ENCODE results near the gene CPT1B.
"Not testable (repeated sequence)": the region's sequence is repeated elsewhere in the genome, so short reads cannot be mapped to it uniquely, and the experiment has no call there.

The CPT1B gene

GRCh38 chr22:50542416-50542927, 35.8 kb downstream of the CPT1B start:
- H3K9me3 Mint-ChIP-seq = no peaks in the 10 kb centered on the region
- H3K4me3 Mint-ChIP-seq = peak overlapping the region; percentile 43
- H3K27ac Mint-ChIP-seq = peak overlapping the region; percentile 99
- peaks cover 15% of the 10 kb centered on the region for H3K36me3 Mint-ChIP-seq (ENCODE audit: low read depth)
- H3K27me3 Mint-ChIP-seq (ENCODE audit: low read depth) = no peaks in the 10 kb centered on the region
- peaks cover 62% of the 10 kb centered on the region for H3K4me1 Mint-ChIP-seq (ENCODE audit: low read depth)

GRCh38 chr22:50541667-50542026, 36.6 kb downstream of the CPT1B start:
- Mint-ChIP-seq H3K36me3 (ENCODE audit: low read depth) (peaks cover 17% of the 10 kb centered on the region), H3K4me1 (ENCODE audit: low read depth) (peaks cover 65% of the 10 kb centered on the region)

GRCh38 chr22:50540381-50540780, 37.8 kb downstream of the CPT1B start:
- Mint-ChIP-seq H3K36me3 (ENCODE audit: low read depth) (peaks cover 17% of the 10 kb centered on the region), H3K4me3 (peak overlapping the region; percentile 61), H3K27me3 (ENCODE audit: low read depth) (no peaks in the 10 kb centered on the region), H3K4me1 (ENCODE audit: low read depth) (peaks cover 57% of the 10 kb centered on the region), H3K27ac (peak overlapping the region; percentile 99), H3K9me3 (no peaks in the 10 kb centered on the region)

More at GRCh38 chr22:50541667-50542026, 36.6 kb downstream of the CPT1B start:
- not testable (repeated sequence) for H3K4me3 Mint-ChIP-seq; H3K27me3 Mint-ChIP-seq (ENCODE audit: low read depth); H3K9me3 Mint-ChIP-seq
- peak overlapping the region; percentile 99 for H3K27ac Mint-ChIP-seq

- peaks cover 19% of the 10 kb centered on the region for H3K36me3 Mint-ChIP-seq (ENCODE audit: low read depth)
- no peaks in the 10 kb centered on the region for H3K9me3 Mint-ChIP-seq
- peak overlapping the region; percentile 99 for H3K27ac Mint-ChIP-seq
- H3K4me1 Mint-ChIP-seq (ENCODE audit: low read depth) = peaks cover 63% of the 10 kb centered on the region
- H3K27me3 Mint-ChIP-seq (ENCODE audit: low read depth) = no peaks in the 10 kb centered on the region
- peak overlapping the region; percentile 70 for H3K4me3 Mint-ChIP-seq
Observed at GRCh38 chr22:50537765-50538164, 40.5 kb downstream of the CPT1B start.

- H3K4me1 Mint-ChIP-seq (ENCODE audit: low read depth) = peaks cover 53% of the 10 kb centered on the region
- no peak overlapping the region for H3K4me3 Mint-ChIP-seq
- H3K9me3 Mint-ChIP-seq = no peaks in the 10 kb centered on the region
- no peaks in the 10 kb centered on the region for H3K27me3 Mint-ChIP-seq (ENCODE audit: low read depth)
- H3K27ac Mint-ChIP-seq = peak overlapping the region; percentile 52
- H3K36me3 Mint-ChIP-seq (ENCODE audit: low read depth) = peaks cover 17% of the 10 kb centered on the region
Observed at GRCh38 chr22:50536226-50536625, 42.0 kb downstream of the CPT1B start.

- Mint-ChIP-seq H3K27ac (peak overlapping the region; percentile 31), H3K4me3 (no peak overlapping the region), H3K4me1 (ENCODE audit: low read depth) (peaks cover 44% of the 10 kb centered on the region), H3K9me3 (no peaks in the 10 kb centered on the region), H3K27me3 (ENCODE audit: low read depth) (no peaks in the 10 kb centered on the region), H3K36me3 (ENCODE audit: low read depth) (peaks cover 12% of the 10 kb centered on the region)
Observed at GRCh38 chr22:50535113-50535512, 43.1 kb downstream of the CPT1B start.

- Mint-ChIP-seq H3K4me3 (peak overlapping the region; percentile 36), H3K36me3 (ENCODE audit: low read depth) (peaks cover 12% of the 10 kb centered on the region), H3K4me1 (ENCODE audit: low read depth) (peaks cover 34% of the 10 kb centered on the region), H3K27ac (peak overlapping the region; percentile 91)
- not testable (repeated sequence) for H3K27me3 Mint-ChIP-seq (ENCODE audit: low read depth); H3K9me3 Mint-ChIP-seq
Observed at GRCh38 chr22:50533856-50534711, 44.1 kb downstream of the CPT1B start.

- Mint-ChIP-seq H3K27me3 (ENCODE audit: low read depth) (no peaks in the 10 kb centered on the region), H3K4me1 (ENCODE audit: low read depth) (peaks cover 37% of the 10 kb centered on the region), H3K36me3 (ENCODE audit: low read depth) (peaks cover 15% of the 10 kb centered on the region), H3K4me3 (peak overlapping the region; percentile 82), H3K27ac (peak overlapping the region; percentile 91), H3K9me3 (no peaks in the 10 kb centered on the region)
Observed at GRCh38 chr22:50532824-50533796, 45.1 kb downstream of the CPT1B start.

GRCh38 chr22:50531962-50532674, 46.1 kb downstream of the CPT1B start:
- Mint-ChIP-seq H3K4me1 (ENCODE audit: low read depth) (peaks cover 40% of the 10 kb centered on the region), H3K36me3 (ENCODE audit: low read depth) (peaks cover 16% of the 10 kb centered on the region), H3K9me3 (no peaks in the 10 kb centered on the region)

GRCh38 chr22:50531546-50531961, 46.7 kb downstream of the CPT1B start:
- Mint-ChIP-seq H3K36me3 (ENCODE audit: low read depth) (peaks cover 15% of the 10 kb centered on the region), H3K4me3 (peak overlapping the region; percentile 95), H3K27me3 (ENCODE audit: low read depth) (no peaks in the 10 kb centered on the region), H3K9me3 (no peaks in the 10 kb centered on the region), H3K27ac (peak overlapping the region; percentile 99), H3K4me1 (ENCODE audit: low read depth) (peaks cover 43% of the 10 kb centered on the region)

More at GRCh38 chr22:50531962-50532674, 46.1 kb downstream of the CPT1B start:
- no peaks in the 10 kb centered on the region for H3K27me3 Mint-ChIP-seq (ENCODE audit: low read depth)
- H3K27ac Mint-ChIP-seq = peak overlapping the region; percentile 99
- peak overlapping the region; percentile 95 for H3K4me3 Mint-ChIP-seq

GRCh38 chr22:50530877-50531545, 47.2 kb downstream of the CPT1B start:
- Mint-ChIP-seq H3K27ac (peak overlapping the region; percentile 99), H3K36me3 (ENCODE audit: low read depth) (peaks cover 15% of the 10 kb centered on the region), H3K9me3 (no peaks in the 10 kb centered on the region), H3K4me3 (peak overlapping the region; percentile 95), H3K4me1 (ENCODE audit: low read depth) (peaks cover 43% of the 10 kb centered on the region), H3K27me3 (ENCODE audit: low read depth) (no peaks in the 10 kb centered on the region)

GRCh38 chr22:50530580-50530876, 47.7 kb downstream of the CPT1B start:
- Mint-ChIP-seq H3K27me3 (ENCODE audit: low read depth) (no peaks in the 10 kb centered on the region), H3K4me1 (ENCODE audit: low read depth) (peaks cover 43% of the 10 kb centered on the region)

GRCh38 chr22:50529897-50530579, 48.2 kb downstream of the CPT1B start, which contains the start of gene TYMP:
Gene TYMP (minus strand): TSS chr22:50530012. CDS start chr22:50529709, 303 bp downstream.
- Mint-ChIP-seq H3K36me3 (ENCODE audit: low read depth) (peaks cover 15% of the 10 kb centered on the region), H3K27me3 (ENCODE audit: low read depth) (no peaks in the 10 kb centered on the region), H3K4me1 (ENCODE audit: low read depth) (peaks cover 43% of the 10 kb centered on the region), H3K27ac (peak within 1 kb of the TSS; percentile 99), H3K9me3 (no peaks in the 10 kb centered on the region), H3K4me3 (peak within 1 kb of the TSS; percentile 95)

More at GRCh38 chr22:50530580-50530876, 47.7 kb downstream of the CPT1B start:
- peaks cover 15% of the 10 kb centered on the region for H3K36me3 Mint-ChIP-seq (ENCODE audit: low read depth)
- H3K27ac Mint-ChIP-seq = peak overlapping the region; percentile 99
- peak overlapping the region; percentile 95 for H3K4me3 Mint-ChIP-seq
- H3K9me3 Mint-ChIP-seq = no peaks in the 10 kb centered on the region
